ENCODE data around the gene ATP8B3. TPM values are rescaled to one million over a fixed set of nuclear protein-coding genes. Genes with fewer than 3 reads are reported as not detected.

The ATP8B3 gene
- total RNA-seq, 1 donor from 2014 or later = 1.9 TPM

- no peak for DNase-seq
Measured at GRCh38 chr19:1746401-1747284, 65.4 kb downstream of the ATP8B3 start.

GRCh38 chr19:1745589-1746031, 66.5 kb downstream of the ATP8B3 start:
- DNase-seq = no peak

GRCh38 chr19:1744822-1745563, 67.1 kb downstream of the ATP8B3 start:
- no peak for DNase-seq

DNA sequence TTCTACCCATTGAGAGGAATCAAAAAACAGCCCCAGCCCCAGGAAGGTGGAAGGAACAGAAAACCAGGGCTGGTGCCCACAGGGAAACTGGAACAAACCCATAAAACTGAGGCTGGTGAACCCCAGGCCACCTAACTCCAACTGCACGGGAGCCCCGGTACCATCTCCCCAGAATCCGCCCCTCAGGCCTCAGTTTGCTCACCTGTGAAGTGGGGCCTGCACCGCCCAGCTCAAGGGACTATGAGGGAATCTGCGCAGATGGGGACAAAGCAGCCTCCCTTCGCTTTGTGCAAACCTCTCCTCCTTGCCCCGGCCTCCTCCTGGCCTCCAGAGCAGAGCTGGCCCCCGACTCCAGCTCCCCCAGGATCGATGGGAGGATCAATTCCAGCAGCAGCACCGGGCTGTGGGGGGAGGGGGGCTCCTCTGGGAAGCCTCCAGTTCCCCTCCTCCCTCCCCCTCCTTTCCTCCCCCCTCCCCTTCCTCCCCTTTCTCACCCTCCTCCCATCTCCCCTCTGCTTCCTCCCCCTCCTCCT, 67.9 kb downstream of the ATP8B3 start:
- DNase-seq = no peak

DNA sequence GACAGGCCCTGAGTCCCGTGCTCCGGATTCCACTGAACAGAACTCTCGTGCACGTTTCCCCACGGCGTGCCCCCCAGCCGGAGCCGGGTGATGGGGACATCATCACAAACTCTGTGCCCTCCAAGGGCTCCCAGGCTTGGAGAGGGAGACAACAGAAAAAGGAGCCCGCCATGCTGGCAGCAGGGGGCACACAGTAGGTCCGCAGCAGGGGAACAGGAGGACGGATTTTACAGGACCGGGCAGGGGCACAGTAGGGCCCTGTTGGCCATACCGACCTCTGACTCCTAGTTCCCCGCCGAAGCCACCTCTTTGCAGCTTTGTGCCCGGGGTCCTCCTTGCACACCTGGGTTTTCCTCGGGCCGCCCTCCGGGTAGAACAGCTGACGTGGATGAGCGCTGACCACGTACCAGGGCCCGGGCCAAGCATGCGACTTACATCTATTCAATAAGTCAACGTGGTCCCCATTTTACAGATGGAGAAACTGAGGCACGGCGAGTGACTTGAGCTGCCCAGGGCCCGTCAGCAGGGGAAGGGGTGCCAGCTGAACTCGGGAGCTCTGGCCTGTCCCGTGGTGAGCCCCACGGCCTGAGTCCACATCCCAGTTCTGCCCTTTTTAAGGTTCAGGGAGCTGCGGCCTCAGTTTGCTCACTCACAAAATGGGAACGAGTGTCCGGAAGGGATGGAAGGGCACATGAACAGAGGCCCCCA, 68.9 kb downstream of the ATP8B3 start:
- DNase-seq = no peak

- no peak for DNase-seq
Measured at GRCh38 chr19:1739960-1740629, 72.0 kb downstream of the ATP8B3 start.

DNA sequence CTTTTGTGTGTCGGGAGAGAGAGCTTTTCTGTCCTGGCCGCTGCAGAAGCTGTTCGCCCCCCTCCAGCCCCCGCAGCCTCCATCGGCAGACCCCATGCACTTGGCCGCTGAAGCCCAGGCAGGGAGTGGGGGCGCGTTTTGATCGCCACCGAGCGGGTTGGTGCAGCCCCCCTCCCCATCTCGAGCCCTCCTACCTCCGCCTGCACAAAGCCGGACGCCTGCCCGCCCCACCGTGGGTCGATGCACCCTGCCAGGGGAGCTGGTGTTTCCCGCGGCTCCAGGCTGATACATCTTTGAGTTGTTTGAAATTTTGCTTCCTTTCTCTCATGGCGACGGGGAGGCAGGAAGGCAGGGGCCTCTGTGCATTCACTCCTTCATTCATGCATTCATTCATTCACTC, 75.1 kb downstream of the ATP8B3 start:
- DNase-seq = no peak

DNA sequence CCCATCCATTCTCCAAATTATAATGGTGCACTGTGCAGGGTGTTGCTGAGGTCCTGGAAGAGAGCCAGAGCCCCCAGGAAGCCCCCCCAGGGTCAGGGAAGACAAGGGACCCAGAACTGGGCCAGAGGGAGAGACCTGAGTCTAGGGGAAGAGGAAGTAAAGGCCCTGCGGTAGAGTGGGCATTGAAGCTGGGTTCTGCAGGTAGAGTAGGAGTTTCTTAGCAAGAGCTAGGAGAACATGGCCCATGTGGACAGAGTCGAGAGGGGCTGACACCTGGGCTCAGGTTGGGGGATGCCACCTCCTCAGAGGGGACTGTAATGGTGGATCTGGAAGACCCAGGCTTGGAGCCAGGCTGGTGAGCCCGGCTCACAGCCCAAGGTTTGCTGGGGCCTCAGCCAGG, 75.8 kb downstream of the ATP8B3 start:
- DNase-seq = no peak

GRCh38 chr19:1734321-1734966, 77.6 kb downstream of the ATP8B3 start:
- no peak for DNase-seq

Other genes with a start within 250 kb of the ATP8B3 start
- gene MEX3D, start 244.0 kb downstream of the ATP8B3 start, total RNA-seq = 27.3 TPM
- 88.9 TPM for gene MBD3, start 219.4 kb downstream of the ATP8B3 start, total RNA-seq
- gene UQCR11, start 206.8 kb downstream of the ATP8B3 start, total RNA-seq = 49.0 TPM
- gene TCF3, start 159.7 kb downstream of the ATP8B3 start, total RNA-seq = 85.2 TPM
- not detected for gene ONECUT3, start 58.8 kb downstream of the ATP8B3 start, total RNA-seq
- gene REXO1, start 36.2 kb upstream of the ATP8B3 start, total RNA-seq = 11.2 TPM
- gene KLF16, start 51.3 kb upstream of the ATP8B3 start, total RNA-seq = 5.0 TPM
- 62.7 TPM for gene ABHD17A, start 73.2 kb upstream of the ATP8B3 start, total RNA-seq
- gene ADAT3, start 93.1 kb upstream of the ATP8B3 start, total RNA-seq = 2.8 TPM
- gene SCAMP4, start 93.1 kb upstream of the ATP8B3 start, total RNA-seq = 56.5 TPM
- gene CSNK1G2, start 128.9 kb upstream of the ATP8B3 start, total RNA-seq = 52.2 TPM
- 59.7 TPM for gene BTBD2, start 203.4 kb upstream of the ATP8B3 start, total RNA-seq
- gene MKNK2, start 239.0 kb upstream of the ATP8B3 start, total RNA-seq = 115 TPM

Measured in tongue (tissue), 2 donors.